PC-9 (cell line): ENCODE data around the gene ZBED1.

ENCODE experiments used
- EZH2 ChIP-seq: fragments of 200-600 bp; sonication (generic); IDR thresholded peaks from 2 replicates; pipeline ENCODE4 v1.8.0; 2017; ENCODE audit warnings: antibody characterized with exemption, low read depth
- TF ChIP-seq, protein P1 (sequence below): fragments of 200-600 bp; sonication (generic); conservative IDR thresholded peaks from 2 replicates; pipeline ENCODE4 v1.6.1; 2017; ENCODE audit warnings: mixed run types, antibody characterized with exemption, mild to moderate bottlenecking, moderate library complexity

DNA sequence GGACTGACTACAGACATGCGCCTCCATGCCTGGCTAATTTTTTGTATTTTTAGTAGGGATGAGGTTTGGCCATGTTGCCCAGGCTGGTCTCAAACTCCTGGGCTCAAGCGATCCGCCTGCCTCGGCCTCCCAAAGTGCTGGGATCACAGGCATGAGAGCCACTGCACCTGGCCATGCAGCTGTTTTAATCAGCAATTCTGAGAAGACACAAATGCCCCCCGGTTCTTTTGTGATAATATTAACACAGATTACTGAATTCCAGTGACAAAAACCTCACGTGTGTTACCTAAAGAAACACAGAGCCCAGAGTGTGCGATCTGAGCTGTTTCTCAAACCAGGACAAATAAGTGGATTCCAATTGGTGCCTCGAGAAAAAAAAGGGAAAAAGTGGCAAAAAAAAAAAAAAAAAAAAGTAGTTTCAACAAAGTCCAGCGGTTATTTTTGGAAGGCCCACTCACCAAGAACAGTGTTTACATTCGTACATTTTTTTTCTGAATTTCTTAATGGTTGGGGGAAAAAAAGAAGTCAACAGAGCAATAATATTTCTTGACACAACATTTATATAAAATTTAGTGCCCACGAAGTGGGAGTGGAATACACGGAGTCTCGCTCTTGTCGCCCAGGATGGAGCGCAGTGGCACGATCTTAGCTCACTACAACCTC, 17.2 kb downstream of the ZBED1 start:
- TF ChIP-seq, protein P1, sequence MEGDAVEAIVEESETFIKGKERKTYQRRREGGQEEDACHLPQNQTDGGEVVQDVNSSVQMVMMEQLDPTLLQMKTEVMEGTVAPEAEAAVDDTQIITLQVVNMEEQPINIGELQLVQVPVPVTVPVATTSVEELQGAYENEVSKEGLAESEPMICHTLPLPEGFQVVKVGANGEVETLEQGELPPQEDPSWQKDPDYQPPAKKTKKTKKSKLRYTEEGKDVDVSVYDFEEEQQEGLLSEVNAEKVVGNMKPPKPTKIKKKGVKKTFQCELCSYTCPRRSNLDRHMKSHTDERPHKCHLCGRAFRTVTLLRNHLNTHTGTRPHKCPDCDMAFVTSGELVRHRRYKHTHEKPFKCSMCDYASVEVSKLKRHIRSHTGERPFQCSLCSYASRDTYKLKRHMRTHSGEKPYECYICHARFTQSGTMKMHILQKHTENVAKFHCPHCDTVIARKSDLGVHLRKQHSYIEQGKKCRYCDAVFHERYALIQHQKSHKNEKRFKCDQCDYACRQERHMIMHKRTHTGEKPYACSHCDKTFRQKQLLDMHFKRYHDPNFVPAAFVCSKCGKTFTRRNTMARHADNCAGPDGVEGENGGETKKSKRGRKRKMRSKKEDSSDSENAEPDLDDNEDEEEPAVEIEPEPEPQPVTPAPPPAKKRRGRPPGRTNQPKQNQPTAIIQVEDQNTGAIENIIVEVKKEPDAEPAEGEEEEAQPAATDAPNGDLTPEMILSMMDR: no peak
- TF ChIP-seq EZH2: no peak
